Motor neuron (in vitro differentiated cells): ENCODE results near the gene ETV4. TPM values are rescaled to one million over a fixed set of nuclear protein-coding genes. Genes with fewer than 3 reads are reported as not detected.

Experiments used
- ATAC-seq, 8 experiments: fragments of 200-7000 bp; cut with Tn5 transposase; replicated peaks in 6 of 8; 2 replicates each; pipeline ENCODE4 v1.8.0; 2021; ENCODE audit warnings: mild to moderate bottlenecking in 8 of 8, moderate library complexity in 8 of 8
- H3K27ac ChIP-seq, 2 donors: fragments of 250-450 bp; sonication (Bioruptor Pico); 2 replicates each; pipeline ENCODE4 v1.9.0; 2021; ENCODE audit warnings: antibody characterized with exemption in 2 of 2, mild to moderate bottlenecking in 2 of 2, moderate library complexity in 1 of 2
- H3K4me1 ChIP-seq, 2 donors: fragments of 250-450 bp; sonication (Bioruptor Pico); replicated peaks in 1 of 2; 2 replicates each; pipeline ENCODE4 v1.6.1; 2021; ENCODE audit warnings: antibody characterized with exemption in 2 of 2, mild to moderate bottlenecking in 2 of 2, moderate library complexity in 1 of 2
- H3K4me3 ChIP-seq, 5 donors: fragments of 250-450 bp; sonication (Bioruptor Pico); 2 replicates each; pipeline ENCODE4 v1.9.0; 2021; ENCODE audit warnings: antibody characterized with exemption in 5 of 5, mild to moderate bottlenecking in 5 of 5, moderate library complexity in 4 of 5
- WGBS, 10 experiments: fragments of 450-650 bp; shearing (Covaris generic); methylation state at CpG; one replicate each; pipeline ENCODE4 v1.0.0; 2022; 5-methylcytosine and 5-hydroxymethylcytosine counted together
- in situ Hi-C, 9 experiments: fragments of 400-800 bp; cut with MboI; loops; one replicate each; pipeline ENCODE4 v1.15.0; 2021; ENCODE audit warnings: low sequenced_read_pairs in 9 of 9, low pct_unique_long_range_greater_than_20kb in 2 of 9; ENCODE audit not compliant: unreplicated experiment in 9 of 9
- total RNA-seq, 8 experiments: library from RNA; unstranded; fragments of 300-600 nt; gene quantifications; 2 replicates each; pipeline versions ENCODE4 v1.2.3 to v1.2.4, GENCODE V29; 2022

The ETV4 gene
- 10 to 100 TPM in 3 of 8 experiments, 1 to 10 TPM in 5; 2.2 to 41.3 (median 6.3) TPM for total RNA-seq

GRCh38 chr17:43546319-43547188 is at the start of gene ETV4:
TSS of gene ETV4 (minus strand) at chr17:43546340. CDS start at chr17:43545617, 723 bp downstream.
- in situ Hi-C loops, result no loop called here
- peak; percentile 81 to 88 (median 84) for ATAC-seq
- H3K4me1 ChIP-seq, result peaks cover 19 to 40% of the 10 kb centered on the region in 2 donors
- H3K4me3 ChIP-seq, result peak within 1 kb of the TSS; percentile 31 to 54 (median 43)
- H3K27ac ChIP-seq, result no peak within 1 kb of the TSS
- WGBS, 10 experiments, result 0 to 10% (median 0%) methylated on average over 2 to 18 of the region's 46 CpGs; no CpG with 5 or more reads in 3 of the 10 experiments

DNA sequence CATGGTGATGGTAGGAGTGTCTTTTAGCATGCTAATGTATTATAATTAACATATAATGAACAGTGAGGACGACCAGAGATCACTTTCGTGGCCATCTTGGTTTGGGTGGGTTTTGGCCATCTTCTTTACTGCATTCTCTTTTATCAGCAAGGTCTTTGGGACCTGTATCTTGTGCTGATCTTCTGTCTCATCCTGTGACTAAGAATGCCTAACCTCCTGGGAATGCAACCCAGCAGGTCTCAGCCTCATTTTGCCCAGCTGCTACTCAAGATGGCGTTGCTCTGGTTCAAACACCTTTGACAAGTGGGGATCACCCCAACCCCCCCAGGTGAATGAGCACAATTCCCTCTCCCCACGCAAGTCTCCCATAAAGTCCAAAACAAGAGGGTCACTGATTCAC is 49.3 kb upstream of the ETV4 start:
- ATAC-seq, result no peak
- in situ Hi-C loops, result no loop called here
- Histone ChIP-seq H3K4me3 (no peak overlapping the region), H3K4me1 (peaks cover 8 to 14% of the 10 kb centered on the region in 2 donors), H3K27ac (no peak overlapping the region)
- 30 to 80% (median 67%) methylated on average over 1 to 3 of the region's 4 CpGs; no CpG with 5 or more reads in 2 of the 10 experiments for WGBS, 10 experiments

DNA sequence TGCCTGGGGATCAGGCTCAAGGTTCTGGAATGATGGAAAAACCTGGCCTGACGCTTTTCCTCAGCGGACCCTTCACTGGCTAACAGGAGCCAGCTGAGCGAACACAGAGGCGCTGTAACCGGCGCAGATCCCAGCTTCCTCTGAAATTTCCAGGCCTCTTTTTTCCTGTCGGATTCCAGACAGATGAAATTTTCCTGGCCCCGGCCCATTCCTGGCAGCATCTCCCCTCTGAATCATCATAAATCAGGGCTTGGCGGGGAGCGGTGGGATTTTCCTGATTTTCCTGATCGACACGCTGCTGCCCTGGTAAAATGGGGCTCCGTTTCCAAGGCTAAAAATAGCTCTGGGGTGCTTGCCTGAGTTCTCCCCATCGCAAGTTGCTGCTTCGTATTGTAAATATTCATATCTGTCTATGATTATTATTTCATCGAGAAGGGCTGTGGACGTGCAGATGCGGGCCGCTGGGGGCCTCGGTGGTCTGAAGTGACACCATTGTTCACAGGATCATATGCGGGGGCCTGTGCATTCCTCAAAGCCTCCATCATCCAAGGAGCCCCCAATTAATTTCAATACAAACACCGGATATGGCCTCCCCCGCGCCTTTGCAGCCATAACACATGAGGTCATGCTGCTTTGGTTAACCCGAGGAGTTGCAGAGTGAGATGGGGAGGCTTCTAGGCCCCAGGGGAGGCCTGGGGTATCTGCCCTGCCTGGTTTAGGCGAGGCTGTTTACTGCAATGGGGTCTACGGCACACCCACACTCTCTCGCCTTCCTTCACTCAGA is 45.8 kb upstream of the ETV4 start:
- 10 to 100% (median 74%) methylated on average over 1 to 14 of the region's 28 CpGs; no CpG with 5 or more reads in 3 of the 10 experiments for WGBS, 10 experiments
- H3K4me1 ChIP-seq, result peaks cover 5 to 14% of the 10 kb centered on the region in 2 donors
- peak in 6 of 8 experiments; percentile 29 to 77 (median 39) for ATAC-seq
- in situ Hi-C loops, result no loop called here
- no peak overlapping the region for H3K4me3 ChIP-seq
- H3K27ac ChIP-seq, result peak overlapping the region; percentile 8 to 54

DNA sequence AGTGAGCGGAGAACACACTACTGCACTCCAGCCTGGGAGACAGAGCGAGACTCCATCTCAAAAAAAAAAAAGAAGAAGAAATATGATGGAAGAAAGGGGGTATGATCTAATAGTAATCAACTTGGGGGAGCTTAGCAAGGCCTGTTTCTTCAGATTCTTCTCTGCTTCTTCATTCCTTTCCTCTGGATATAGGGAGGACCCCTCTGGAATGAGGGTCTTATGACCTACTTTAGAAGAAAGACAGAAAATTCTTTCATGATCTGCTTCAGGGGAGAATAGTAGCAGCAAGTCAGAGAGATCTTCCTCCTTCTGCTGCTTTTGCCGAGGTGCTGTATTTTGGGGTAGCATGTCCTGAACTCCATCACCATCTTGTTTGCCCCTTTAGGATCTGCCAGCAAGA is 44.9 kb upstream of the ETV4 start:
- 67 to 100% (median 91%) methylated on average over 1 to 3 of the region's 3 CpGs; no CpG with 5 or more reads in 3 of the 10 experiments for WGBS, 10 experiments
- in situ Hi-C loops, result no loop called here
- peaks cover 5 to 14% of the 10 kb centered on the region in 2 donors for H3K4me1 ChIP-seq
- no peak overlapping the region for H3K27ac ChIP-seq
- ATAC-seq, result no peak
- H3K4me3 ChIP-seq, result no peak overlapping the region

DNA sequence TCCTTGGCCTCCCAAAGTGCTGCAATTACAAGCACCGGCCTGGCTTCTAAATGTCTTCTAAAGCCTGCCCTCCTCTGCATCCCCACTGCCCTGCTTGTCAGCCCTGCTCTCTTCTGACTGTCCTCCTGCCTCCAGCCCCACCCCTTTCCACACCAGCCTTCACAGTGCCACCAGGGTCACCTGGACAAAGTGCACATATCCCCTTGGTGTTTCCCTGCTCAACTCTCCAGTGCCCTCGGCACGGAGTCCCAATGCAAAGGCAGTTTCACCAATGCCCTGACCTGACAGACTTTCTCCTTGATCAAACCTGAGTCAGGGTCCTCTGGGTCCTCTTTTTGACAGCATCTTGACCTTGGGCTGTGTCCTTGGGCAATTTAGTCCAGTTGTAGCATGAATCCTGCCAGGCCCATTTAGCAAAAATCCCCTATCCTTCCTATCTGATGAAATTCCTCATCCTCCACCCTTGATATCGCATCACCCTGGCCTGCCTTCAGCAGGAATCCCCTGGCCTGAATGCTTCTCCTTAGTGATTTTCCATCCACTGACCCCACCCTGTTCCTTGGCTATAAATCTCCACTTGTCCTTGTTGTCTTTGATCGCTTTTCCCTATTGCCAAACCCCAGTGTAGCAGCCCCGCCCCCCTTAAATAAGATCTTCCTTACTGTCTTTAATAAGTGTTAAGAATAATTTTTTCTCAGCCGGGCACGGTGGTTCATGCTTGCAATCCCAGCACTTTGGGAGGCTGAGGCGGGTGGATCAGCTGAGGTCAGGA is 42.7 kb upstream of the ETV4 start:
- WGBS, 10 experiments, result 60 to 100% (median 86%) methylated on average over 1 to 8 of the region's 9 CpGs; no CpG with 5 or more reads in 1 of the 10 experiments
- Histone ChIP-seq H3K4me3 (no peak overlapping the region), H3K4me1 (peaks cover 5 to 14% of the 10 kb centered on the region in 2 donors), H3K27ac (no peak overlapping the region)
- ATAC-seq, result peak in 1 of 8 experiments; percentile 6
- in situ Hi-C loops, result no loop called here

DNA sequence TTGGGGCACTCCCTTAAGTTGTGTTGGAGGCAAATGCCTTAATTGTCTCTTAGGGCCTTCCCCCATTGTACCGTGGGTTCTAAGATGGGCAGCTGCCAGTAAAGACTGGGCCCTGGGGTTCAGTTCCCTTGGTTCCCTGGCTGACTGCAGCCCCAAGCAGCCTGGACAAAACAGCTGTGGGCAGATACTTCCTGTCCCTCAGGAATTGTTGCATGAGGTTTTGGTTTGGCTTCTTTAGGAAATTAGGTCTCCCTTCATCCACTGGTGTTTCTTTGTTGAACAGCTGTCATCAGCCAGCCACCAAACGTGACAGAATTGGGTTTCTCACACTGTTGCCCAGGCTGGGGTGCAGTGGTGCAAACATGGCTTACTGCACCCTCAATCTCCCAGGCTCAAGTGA is 42.0 kb upstream of the ETV4 start:
- 20 to 92% (median 70%) methylated on average over 1 to 2 of the region's 2 CpGs; no CpG with 5 or more reads in 4 of the 10 experiments for WGBS, 10 experiments
- H3K27ac ChIP-seq, result no peak overlapping the region
- no peak for ATAC-seq
- H3K4me1 ChIP-seq, result peaks cover 5 to 14% of the 10 kb centered on the region in 2 donors
- H3K4me3 ChIP-seq, result no peak overlapping the region
- in situ Hi-C loops, result no loop called here

- Histone ChIP-seq H3K4me1 (peaks cover 5 to 14% of the 10 kb centered on the region in 2 donors), H3K27ac (no peak overlapping the region), H3K4me3 (no peak overlapping the region)
- in situ Hi-C loops, result no loop called here
- no peak for ATAC-seq
- WGBS, 10 experiments, result 20 to 96% (median 81%) methylated on average over 1 to 5 of the region's 5 CpGs; no CpG with 5 or more reads in 2 of the 10 experiments
Observed at GRCh38 chr17:43587647-43588046, 41.5 kb upstream of the ETV4 start.

DNA sequence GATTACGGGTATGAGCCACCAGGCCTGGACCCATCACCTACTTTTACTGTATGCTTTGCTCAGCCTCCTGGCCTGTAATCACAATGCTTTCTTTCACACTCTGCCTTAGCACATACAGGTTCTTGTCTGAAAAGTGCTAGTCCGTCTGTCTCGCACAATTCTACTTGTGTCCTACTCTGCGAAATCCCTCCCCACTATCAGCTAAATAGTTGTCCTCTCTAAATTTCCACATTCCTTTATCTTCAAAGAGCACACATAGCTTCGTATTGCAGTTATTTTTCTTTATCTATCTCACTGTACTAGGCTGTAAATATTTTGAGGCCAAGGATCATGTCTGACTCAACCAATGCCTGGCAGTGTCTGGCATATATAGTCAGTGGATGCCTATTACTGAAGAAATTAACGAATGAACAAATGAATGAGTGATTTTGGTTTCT is 38.5 kb upstream of the ETV4 start:
- ATAC-seq, result no peak
- Histone ChIP-seq H3K4me1 (peaks cover 4% of the 10 kb centered on the region in 2 donors), H3K4me3 (no peak overlapping the region), H3K27ac (no peak overlapping the region)
- 59 to 100% (median 94%) methylated on average over 1 to 6 of the region's 6 CpGs; no CpG with 5 or more reads in 1 of the 10 experiments for WGBS, 10 experiments
- in situ Hi-C loops, result loop anchor here in 2 of 9 experiments (5.0 kb wide), 1 partner anchor 88 kb away; no protein-coding TSS in a partner anchor

GRCh38 chr17:43583332-43583731 is 37.2 kb upstream of the ETV4 start:
- no peak overlapping the region for H3K27ac ChIP-seq
- no peak for ATAC-seq
- no peak overlapping the region for H3K4me3 ChIP-seq
- in situ Hi-C loops, result loop anchor here in 2 of 9 experiments (5.0 kb wide), 1 partner anchor 89 kb away; no protein-coding TSS in a partner anchor
- 73 to 96% (median 92%) methylated on average over 2 to 5 of the region's 7 CpGs; no CpG with 5 or more reads in 1 of the 10 experiments for WGBS, 10 experiments
- peaks cover 17 to 18% of the 10 kb centered on the region in 2 donors for H3K4me1 ChIP-seq

GRCh38 chr17:43581613-43582012 is 35.5 kb upstream of the ETV4 start:
- H3K27ac ChIP-seq, result no peak overlapping the region
- H3K4me1 ChIP-seq, result peaks cover 32 to 34% of the 10 kb centered on the region in 2 donors
- ATAC-seq, result no peak
- H3K4me3 ChIP-seq, result no peak overlapping the region
- 67 to 100% (median 100%) methylated on average over 1 to 2 of the region's 4 CpGs; no CpG with 5 or more reads in 6 of the 10 experiments for WGBS, 10 experiments
- in situ Hi-C loops, result loop anchor here in 2 of 9 experiments (5.0 kb wide), 1 partner anchor 91 kb away; no protein-coding TSS in a partner anchor

DNA sequence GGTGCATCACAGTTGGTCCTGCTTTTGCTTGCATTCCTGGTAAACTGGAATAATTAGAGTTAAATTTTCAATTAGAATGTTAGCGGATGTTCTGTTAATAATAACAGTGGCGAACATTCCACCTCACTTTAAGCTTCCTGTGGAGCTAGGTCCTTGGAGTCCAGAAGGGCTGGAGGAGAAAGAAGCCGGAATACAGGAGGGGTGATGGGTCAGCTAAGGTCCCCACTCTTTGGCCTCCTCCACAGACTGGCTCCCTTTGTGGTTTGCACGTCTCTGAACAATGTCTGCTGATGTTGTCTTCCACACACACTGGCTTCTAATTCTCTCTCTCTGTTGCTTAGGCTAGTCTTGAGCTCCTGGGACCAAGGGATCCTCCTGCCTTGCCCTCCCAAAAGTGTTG is 35.0 kb upstream of the ETV4 start:
- Histone ChIP-seq H3K4me1 (peaks cover 35 to 39% of the 10 kb centered on the region in 2 donors), H3K27ac (no peak overlapping the region), H3K4me3 (no peak overlapping the region)
- no peak for ATAC-seq
- in situ Hi-C loops, result loop anchor here in 2 of 9 experiments (5.0 kb wide), 1 partner anchor 91 kb away; no protein-coding TSS in a partner anchor
- WGBS, 10 experiments, result 38 to 100% (median 90%) methylated on average over 1 to 3 of the region's 4 CpGs; no CpG with 5 or more reads in 4 of the 10 experiments
